ENCODE results near the gene GAB2.

GAB2 gene

DNA sequence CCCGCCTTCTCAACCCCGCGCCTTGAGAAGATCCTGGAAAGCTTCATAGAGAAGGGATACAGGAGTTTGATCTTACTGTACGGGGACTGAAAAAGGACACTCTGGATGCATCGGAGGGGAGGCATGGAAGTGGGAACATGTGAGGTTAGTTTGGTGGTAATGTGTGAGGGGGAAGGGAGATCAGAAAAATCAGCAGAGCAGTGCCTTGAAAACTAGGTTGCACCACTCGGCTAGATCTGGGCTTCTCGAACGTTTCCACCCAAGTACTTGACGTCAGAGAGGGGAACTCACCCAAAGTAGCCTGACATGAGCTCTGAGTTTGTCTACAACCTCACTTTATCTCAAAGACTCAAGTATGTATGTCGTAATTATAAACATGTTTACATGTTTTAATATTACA, 214.4 kb downstream of the GAB2 start:
- Histone ChIP-seq H3K4me2 (ENCODE audit: low read length) (no peak overlapping the region), H3K27me3 (ENCODE audit: control insufficient read depth, insufficient read depth, low read length) (no peaks in the 10 kb centered on the region), H3K36me3 (ENCODE audit: control insufficient read depth, insufficient read depth, low read length) (no peaks in the 10 kb centered on the region), H3K4me1 (no peaks in the 10 kb centered on the region), H3K79me2 (no peaks in the 10 kb centered on the region), H3K9ac (no peak overlapping the region), H3K9me3 (ENCODE audit: control insufficient read depth, low read length) (no peaks in the 10 kb centered on the region), H3K27ac (no peak overlapping the region), H3K4me3 (ENCODE audit: low read depth, low read length) (no peak overlapping the region), H2AFZ (no peak overlapping the region)
- TF ChIP-seq, protein P1, sequence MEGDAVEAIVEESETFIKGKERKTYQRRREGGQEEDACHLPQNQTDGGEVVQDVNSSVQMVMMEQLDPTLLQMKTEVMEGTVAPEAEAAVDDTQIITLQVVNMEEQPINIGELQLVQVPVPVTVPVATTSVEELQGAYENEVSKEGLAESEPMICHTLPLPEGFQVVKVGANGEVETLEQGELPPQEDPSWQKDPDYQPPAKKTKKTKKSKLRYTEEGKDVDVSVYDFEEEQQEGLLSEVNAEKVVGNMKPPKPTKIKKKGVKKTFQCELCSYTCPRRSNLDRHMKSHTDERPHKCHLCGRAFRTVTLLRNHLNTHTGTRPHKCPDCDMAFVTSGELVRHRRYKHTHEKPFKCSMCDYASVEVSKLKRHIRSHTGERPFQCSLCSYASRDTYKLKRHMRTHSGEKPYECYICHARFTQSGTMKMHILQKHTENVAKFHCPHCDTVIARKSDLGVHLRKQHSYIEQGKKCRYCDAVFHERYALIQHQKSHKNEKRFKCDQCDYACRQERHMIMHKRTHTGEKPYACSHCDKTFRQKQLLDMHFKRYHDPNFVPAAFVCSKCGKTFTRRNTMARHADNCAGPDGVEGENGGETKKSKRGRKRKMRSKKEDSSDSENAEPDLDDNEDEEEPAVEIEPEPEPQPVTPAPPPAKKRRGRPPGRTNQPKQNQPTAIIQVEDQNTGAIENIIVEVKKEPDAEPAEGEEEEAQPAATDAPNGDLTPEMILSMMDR (IDR thresholded peaks at IDR 0.05) = no peak

DNA sequence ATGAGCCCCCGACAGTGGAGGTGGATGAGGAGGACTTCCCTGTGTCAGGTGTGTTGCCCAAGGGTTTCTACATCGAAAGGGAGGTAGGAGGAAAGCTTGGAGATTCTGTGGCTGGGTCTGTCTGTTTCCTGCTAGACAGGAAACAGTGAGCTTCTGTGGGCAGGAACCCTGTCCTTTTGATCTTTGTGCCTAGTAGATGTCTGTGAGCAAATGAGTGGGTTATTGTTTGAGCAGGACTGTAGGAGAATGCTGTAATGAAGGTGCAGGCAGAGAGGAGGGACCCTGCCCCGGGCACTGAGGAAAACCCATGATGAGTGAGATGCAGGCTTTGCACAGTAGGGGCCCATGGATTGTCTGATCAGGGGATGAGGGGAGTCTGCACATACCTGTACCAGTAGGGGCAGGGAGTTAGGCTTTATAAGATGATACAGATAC, 214.9 kb downstream of the GAB2 start:
- H3K4me2 ChIP-seq (ENCODE audit: low read length) = no peak overlapping the region
- no peak overlapping the region for H3K27ac ChIP-seq
- H3K4me1 ChIP-seq = no peaks in the 10 kb centered on the region
- no peaks in the 10 kb centered on the region for H3K27me3 ChIP-seq (ENCODE audit: control insufficient read depth, insufficient read depth, low read length)
- TF ChIP-seq, protein P1 (IDR thresholded peaks at IDR 0.05) = no peak
- no peak overlapping the region for H3K9ac ChIP-seq
- no peak overlapping the region for H2AFZ ChIP-seq
- H3K79me2 ChIP-seq = no peaks in the 10 kb centered on the region
- no peak overlapping the region for H3K4me3 ChIP-seq (ENCODE audit: low read depth, low read length)
- no peaks in the 10 kb centered on the region for H3K9me3 ChIP-seq (ENCODE audit: control insufficient read depth, low read length)
- H3K36me3 ChIP-seq (ENCODE audit: control insufficient read depth, insufficient read depth, low read length) = no peaks in the 10 kb centered on the region

DNA sequence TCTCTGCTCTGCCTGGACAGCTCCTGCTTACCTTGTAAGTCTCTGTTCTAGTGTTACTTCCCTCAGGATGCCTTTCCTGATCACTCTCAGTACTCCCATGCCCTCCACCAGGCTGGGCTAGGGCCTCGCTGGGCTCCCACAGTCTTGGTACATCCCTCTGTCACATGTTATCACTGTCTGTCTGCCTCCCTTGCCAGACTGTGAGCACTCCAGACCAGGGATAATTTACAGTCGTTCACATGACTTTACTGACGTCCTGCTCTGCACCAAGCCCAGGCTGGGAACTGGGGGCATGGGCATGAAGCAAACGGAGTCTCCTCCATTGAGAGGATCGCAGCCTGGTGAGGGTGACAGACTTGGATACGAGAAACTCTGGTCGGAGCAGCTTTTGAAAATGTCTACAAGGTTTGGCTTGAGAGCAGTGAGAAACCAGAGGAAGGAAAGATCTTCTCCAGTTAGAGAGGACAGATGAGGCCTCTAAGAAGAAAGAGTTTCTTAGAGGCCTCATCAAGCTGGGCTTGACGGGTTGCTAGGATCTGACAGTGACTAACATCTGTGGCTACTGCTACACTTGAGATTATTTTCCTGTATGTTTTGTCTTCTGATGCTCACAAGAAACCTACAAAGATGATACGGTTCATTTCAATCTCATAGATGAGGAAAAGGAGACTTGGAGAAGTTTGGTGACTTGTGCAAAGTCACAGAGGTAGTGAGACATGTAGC, 216.4 kb downstream of the GAB2 start:
- Histone ChIP-seq H3K4me2 (ENCODE audit: low read length) (no peak overlapping the region), H3K27me3 (ENCODE audit: control insufficient read depth, insufficient read depth, low read length) (no peaks in the 10 kb centered on the region), H3K4me3 (ENCODE audit: low read depth, low read length) (no peak overlapping the region), H3K79me2 (no peaks in the 10 kb centered on the region), H3K27ac (no peak overlapping the region), H3K9ac (no peak overlapping the region), H3K36me3 (ENCODE audit: control insufficient read depth, insufficient read depth, low read length) (no peaks in the 10 kb centered on the region), H3K9me3 (ENCODE audit: control insufficient read depth, low read length) (no peaks in the 10 kb centered on the region), H2AFZ (no peak overlapping the region), H3K4me1 (no peaks in the 10 kb centered on the region)
- TF ChIP-seq, protein P1 (IDR thresholded peaks at IDR 0.05) = no peak

DNA sequence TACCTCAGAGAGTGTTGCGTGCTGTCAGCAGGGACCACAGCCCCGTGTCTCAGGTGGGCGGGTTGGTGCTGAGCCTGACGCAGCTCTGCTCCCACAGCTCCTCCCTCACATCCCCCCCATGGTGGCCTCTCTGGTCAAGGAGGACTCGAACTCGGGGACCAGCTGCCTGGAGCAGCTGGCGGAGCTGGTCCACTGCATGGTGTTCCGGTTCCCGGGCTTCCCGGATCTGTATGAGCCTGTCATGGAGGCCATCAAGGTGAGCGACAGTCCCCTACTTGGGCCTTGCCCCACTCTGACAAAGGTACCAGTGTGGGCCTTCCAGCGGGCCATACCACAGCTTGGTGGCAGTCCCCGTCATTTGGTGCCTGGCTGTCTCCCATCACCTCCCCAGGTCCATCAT, 217.1 kb downstream of the GAB2 start:
- H3K9ac ChIP-seq = no peak overlapping the region
- H3K27ac ChIP-seq = no peak overlapping the region
- no peak overlapping the region for H3K4me2 ChIP-seq (ENCODE audit: low read length)
- H2AFZ ChIP-seq = no peak overlapping the region
- no peaks in the 10 kb centered on the region for H3K27me3 ChIP-seq (ENCODE audit: control insufficient read depth, insufficient read depth, low read length)
- no peaks in the 10 kb centered on the region for H3K4me1 ChIP-seq
- no peaks in the 10 kb centered on the region for H3K9me3 ChIP-seq (ENCODE audit: control insufficient read depth, low read length)
- H3K36me3 ChIP-seq (ENCODE audit: control insufficient read depth, insufficient read depth, low read length) = no peaks in the 10 kb centered on the region
- no peaks in the 10 kb centered on the region for H3K79me2 ChIP-seq
- no peak overlapping the region for H3K4me3 ChIP-seq (ENCODE audit: low read depth, low read length)
- TF ChIP-seq, protein P1 (IDR thresholded peaks at IDR 0.05) = no peak

DNA sequence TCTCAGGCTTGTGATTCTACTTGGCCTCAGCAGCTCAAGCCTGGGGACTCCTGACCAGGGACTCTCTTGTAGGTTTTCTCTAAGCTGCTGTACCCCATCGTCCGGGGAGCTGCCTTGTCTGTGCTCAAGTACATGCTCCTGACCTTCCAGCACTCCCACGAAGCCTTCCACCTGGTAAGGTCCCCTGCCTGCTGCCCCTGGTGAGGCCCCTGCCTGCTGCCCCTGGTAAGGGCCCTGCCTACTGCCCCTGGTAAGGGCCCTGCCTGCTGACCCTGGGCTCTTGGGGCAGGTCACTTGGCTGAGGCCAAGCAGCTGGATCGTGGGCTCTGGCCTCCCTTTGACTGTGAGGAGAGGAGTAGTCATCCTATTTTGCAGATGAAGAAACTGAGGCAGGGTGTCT, 217.6 kb downstream of the GAB2 start:
- no peak overlapping the region for H2AFZ ChIP-seq
- H3K27ac ChIP-seq = no peak overlapping the region
- no peaks in the 10 kb centered on the region for H3K4me1 ChIP-seq
- no peaks in the 10 kb centered on the region for H3K36me3 ChIP-seq (ENCODE audit: control insufficient read depth, insufficient read depth, low read length)
- H3K27me3 ChIP-seq (ENCODE audit: control insufficient read depth, insufficient read depth, low read length) = no peaks in the 10 kb centered on the region
- H3K9me3 ChIP-seq (ENCODE audit: control insufficient read depth, low read length) = no peaks in the 10 kb centered on the region
- TF ChIP-seq, protein P1 (IDR thresholded peaks at IDR 0.05) = no peak
- no peak overlapping the region for H3K4me3 ChIP-seq (ENCODE audit: low read depth, low read length)
- no peak overlapping the region for H3K9ac ChIP-seq
- H3K79me2 ChIP-seq = no peaks in the 10 kb centered on the region
- no peak overlapping the region for H3K4me2 ChIP-seq (ENCODE audit: low read length)
